Stimulated activated CD8-positive, alpha-beta memory T cell treated with anti-CD3 and anti-CD28 coated beads, Interleukin-15, amount 100 ng/mL, for 4 hours (primary cell): ENCODE measurements around the gene DUOXA1.

Experiments used
- DNase-seq, 2 donors: peaks; one replicate each; pipeline ENCODE4 v3.0.0-alpha.2; 2020; ENCODE audit warnings: low read depth in 2 of 2

DUOXA1 gene

GRCh38 chr15:45129651-45130129, at the start of gene DUOXA1, which contains the start of gene DUOX1:
DUOXA1 (minus strand) TSS chr15:45129879; CDS start chr15:45123014, 6,865 bp downstream.
DUOX1 (plus strand) TSS chr15:45129994; CDS start chr15:45131967, 1,973 bp downstream.
- DNase-seq, result no peak

- no peak for DNase-seq
Measured at GRCh38 chr15:45177285-45177684, 47.6 kb upstream of the DUOXA1 start.

- no peak for DNase-seq
Measured at GRCh38 chr15:45174577-45174976, 44.9 kb upstream of the DUOXA1 start.

GRCh38 chr15:45174069-45174468, 44.4 kb upstream of the DUOXA1 start:
- no peak for DNase-seq

GRCh38 chr15:45171912-45172311, 42.2 kb upstream of the DUOXA1 start:
- no peak for DNase-seq

- DNase-seq, result no peak
Measured at GRCh38 chr15:45169608-45170480, 40.2 kb upstream of the DUOXA1 start.

- no peak for DNase-seq
Measured at GRCh38 chr15:45168751-45169551, 39.3 kb upstream of the DUOXA1 start.

GRCh38 chr15:45168286-45168685, 38.6 kb upstream of the DUOXA1 start:
- DNase-seq, result no peak

- no peak for DNase-seq
Measured at GRCh38 chr15:45167631-45168205, 38.0 kb upstream of the DUOXA1 start.

GRCh38 chr15:45166834-45167630, 37.4 kb upstream of the DUOXA1 start:
- DNase-seq, result peak; percentile 64

GRCh38 chr15:45165536-45165935, 35.9 kb upstream of the DUOXA1 start:
- no peak for DNase-seq

- no peak for DNase-seq
Measured at GRCh38 chr15:45164914-45165313, 35.2 kb upstream of the DUOXA1 start.

- no peak for DNase-seq
Measured at GRCh38 chr15:45163508-45163856, 33.8 kb upstream of the DUOXA1 start.

- DNase-seq, result peak; percentile 30 to 31
Measured at GRCh38 chr15:45162771-45163507, 33.3 kb upstream of the DUOXA1 start.

- DNase-seq, result no peak
Measured at GRCh38 chr15:45161666-45162065, 32.0 kb upstream of the DUOXA1 start.

- DNase-seq, result no peak
Measured at GRCh38 chr15:45157974-45158373, 28.3 kb upstream of the DUOXA1 start.

GRCh38 chr15:45156744-45157455, 27.2 kb upstream of the DUOXA1 start:
- no peak for DNase-seq

- DNase-seq, result no peak
Measured at GRCh38 chr15:45155739-45156138, 26.1 kb upstream of the DUOXA1 start.

- DNase-seq, result no peak
Measured at GRCh38 chr15:45151998-45152828, 22.5 kb upstream of the DUOXA1 start.
